HT1080 (cell line): ENCODE measurements around the gene HOXC9. TPM values are rescaled to one million over a fixed set of nuclear protein-coding genes. Genes with fewer than 3 reads are reported as not detected.

Source experiments
- DNase-seq: peaks from one replicate; pipeline ENCODE4 v3.0.0-alpha.2; 2015; ENCODE audit warnings: low read depth
- total RNA-seq: library from RNA; depleted of rRNA; stranded (reverse); fragments of >200 nt; shearing (Covaris generic); gene quantifications from 2 replicates; pipeline ENCODE4 v1.2.3, GENCODE V29; 2014

HOXC9 gene
- total RNA-seq, 1 experiment from 2014 or later: 12.2 TPM

DNA sequence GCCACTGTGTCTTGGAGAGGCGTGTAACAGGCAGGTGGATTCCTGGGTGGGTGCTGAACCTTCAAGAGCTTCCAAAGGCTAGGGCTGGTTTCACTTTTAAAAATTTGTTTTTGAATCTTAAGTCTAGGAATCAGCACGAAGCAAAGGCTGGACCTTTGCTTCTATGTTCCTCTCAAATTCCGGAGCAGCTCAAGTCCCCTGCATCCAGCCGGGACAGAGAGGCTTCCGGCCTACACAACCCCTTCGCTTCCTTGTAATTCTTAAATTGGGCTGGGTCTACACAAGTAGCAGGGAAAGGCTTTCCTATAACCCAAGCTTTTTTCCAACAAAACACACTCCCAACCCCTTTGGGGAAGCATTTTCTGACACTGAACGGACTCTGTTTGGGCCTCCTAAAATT is 37.0 kb upstream of the HOXC9 start:
- DNase-seq: no peak

DNA sequence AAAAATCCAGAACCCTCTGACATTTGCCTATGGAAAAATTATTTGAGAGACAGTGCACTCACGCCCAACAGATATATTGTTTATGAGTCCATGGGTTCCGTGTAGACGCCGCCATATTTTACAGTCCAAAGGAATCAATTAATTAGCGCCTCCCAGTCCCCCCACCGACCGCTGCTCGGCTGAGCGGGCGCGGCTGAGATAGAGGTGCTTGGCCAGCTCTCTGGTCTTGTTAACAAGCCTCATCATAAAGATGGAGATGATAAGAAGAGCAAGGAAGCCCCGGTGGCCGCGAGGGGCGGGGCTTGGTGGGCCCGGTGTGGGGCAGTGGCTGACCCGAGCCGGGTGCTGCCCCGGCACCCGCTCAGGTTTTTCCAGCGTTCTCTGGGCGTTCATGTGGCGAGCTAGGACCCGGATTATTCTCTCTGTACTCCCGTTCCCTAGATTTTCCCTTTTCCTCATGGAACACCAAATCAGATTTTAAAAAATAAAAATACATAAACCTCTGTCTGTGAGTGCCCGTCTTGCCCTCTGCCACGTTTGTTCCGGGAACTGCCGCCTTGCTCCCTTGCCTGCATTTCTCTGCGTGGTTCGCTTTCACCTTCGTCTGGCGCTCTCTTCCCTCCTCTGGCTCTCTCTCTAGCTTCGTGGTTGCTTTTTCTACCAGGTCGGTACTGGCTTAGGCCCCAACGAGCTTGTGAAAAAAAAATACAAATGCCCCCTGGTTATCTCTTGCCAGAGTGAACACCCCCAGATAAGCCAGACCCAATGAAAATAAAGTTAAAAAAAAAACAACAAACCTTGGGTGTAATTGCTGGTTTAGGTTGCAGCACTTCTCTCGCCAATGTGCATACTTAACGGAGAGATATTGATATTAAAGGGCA is 36.3 kb upstream of the HOXC9 start:
- DNase-seq: no peak

DNA sequence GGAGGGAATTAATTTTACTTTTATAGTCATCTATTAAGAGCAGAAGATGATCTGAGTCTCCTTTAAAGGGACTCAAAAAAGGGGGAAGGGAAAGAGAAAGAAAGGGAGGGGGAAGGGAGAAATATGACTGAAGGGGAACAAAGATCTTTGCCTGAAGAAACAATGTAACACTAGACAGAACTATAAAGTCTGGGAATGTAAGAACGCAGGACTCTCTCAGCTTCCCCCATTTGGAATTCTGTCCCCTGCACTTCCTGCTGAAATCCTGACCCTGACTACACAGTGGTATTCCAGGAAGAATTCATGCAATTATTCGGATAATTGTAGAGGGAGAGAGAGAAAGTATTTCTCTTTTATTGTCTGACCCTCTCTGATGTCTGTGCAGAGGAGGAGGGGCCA is 35.6 kb upstream of the HOXC9 start:
- DNase-seq: no peak

DNA sequence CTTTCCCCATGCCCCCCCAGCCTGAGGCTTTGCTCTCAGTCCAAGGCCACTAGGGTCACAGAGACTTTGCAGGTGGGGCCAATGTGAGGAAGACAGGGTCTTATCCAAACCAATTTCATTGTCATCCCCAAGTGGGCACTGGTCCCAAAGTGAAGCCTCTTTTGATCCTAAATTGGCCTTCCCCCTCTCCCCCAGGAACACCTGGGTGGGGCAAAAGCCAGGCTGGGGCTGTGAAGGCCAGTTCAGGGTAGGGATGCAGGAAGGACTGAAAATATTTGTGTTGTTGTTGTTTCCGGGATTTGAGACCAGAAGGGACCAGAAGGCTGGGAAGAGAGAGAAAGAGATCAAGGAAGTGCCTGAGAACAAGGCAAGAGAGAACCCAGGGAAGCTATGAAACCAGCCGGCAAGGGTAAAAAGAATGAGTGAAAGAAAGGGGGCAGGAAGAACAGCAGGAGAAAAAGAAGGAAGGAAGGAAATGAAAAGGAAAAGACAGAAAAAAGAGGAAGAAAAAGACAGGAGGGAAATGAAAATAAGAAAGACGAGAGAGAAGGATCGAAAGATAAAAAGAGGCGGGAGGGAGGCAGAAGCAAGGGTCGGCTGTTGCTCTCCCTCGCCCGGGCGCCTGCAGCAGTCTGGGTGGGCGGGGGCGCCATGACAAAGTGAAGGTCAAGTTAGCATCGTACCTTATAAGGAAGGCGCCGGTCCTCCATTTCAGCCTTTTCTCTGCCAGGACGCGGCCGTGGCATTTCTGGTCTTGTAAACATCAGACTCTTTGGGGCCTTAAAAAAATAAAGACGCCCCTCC is 34.5 kb upstream of the HOXC9 start:
- no peak for DNase-seq

DNA sequence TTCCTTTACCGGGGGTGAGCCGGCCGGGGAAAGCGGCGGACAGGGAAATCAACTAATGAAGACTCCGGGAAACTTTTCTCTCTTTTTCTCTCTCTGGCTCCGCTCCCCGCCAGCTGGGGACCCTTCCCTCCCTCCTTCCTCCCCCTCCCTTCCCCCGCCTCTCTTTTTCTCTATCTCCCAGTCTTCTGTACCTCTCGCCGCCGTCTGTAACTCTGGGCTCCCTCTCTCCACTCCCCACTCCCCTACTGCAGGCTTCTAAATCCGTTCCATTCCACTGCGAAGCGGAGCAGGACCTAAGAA is 33.9 kb upstream of the HOXC9 start:
- DNase-seq: no peak

DNA sequence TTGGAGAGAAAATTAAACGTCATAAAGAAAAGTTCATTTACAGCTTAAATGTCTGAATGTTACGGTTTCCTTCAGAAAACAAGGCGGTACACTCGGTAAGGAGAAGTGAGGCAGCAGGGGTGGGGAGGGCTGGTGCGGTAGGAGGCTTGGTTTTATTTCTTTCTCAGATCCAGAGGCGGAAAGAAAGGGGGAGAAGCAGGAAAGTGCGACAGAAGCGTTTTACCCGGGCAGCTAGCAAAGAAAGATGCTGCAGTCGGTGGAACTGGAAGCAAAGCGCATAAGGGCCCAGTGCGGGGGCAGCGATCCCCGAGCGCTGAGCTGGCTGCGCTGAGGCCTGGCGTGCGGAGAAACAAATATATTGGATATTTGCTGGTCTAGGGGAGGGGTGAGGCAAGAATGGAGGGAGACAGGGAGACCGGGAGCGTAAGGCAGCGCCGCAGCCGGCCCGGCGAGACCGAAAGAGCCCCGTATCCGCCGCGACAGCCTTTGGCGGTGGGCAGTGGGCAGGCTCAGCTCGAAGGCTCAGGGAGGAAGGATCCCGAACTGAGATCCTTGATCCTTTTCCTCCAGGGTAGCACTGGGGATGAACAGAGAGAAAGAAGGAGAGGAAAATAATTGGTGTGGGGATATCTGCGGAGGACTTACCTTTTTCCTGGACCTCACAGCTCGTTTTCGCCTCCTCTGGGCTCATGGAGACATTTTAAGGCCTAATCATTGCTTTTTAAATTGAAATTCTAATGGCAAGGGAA is 33.4 kb upstream of the HOXC9 start:
- DNase-seq: no peak

DNA sequence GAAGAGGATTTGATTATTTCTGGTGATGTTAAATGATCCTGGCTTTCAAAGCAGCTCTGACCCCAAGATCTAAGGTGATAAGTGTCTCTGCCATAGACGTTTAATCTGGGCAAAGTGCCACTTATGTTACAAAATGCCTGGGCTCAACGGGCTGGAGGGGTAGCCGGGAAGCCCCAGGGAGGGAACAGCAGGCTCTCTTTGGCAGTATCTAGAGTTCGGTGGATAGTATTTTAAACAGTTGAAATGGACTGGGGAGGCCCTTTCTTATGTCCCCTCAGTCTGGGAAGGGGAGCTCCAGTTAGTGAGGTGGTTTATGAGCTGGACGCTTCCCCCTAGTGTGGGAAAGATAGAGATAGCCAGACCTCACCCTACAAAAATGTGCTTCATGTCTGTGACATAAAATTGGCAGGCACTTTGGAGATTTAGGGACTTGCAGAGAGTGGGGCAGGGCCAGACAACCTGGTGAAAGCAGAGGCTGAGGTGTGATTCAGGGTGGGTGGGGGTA is 32.5 kb upstream of the HOXC9 start:
- no peak for DNase-seq

DNA sequence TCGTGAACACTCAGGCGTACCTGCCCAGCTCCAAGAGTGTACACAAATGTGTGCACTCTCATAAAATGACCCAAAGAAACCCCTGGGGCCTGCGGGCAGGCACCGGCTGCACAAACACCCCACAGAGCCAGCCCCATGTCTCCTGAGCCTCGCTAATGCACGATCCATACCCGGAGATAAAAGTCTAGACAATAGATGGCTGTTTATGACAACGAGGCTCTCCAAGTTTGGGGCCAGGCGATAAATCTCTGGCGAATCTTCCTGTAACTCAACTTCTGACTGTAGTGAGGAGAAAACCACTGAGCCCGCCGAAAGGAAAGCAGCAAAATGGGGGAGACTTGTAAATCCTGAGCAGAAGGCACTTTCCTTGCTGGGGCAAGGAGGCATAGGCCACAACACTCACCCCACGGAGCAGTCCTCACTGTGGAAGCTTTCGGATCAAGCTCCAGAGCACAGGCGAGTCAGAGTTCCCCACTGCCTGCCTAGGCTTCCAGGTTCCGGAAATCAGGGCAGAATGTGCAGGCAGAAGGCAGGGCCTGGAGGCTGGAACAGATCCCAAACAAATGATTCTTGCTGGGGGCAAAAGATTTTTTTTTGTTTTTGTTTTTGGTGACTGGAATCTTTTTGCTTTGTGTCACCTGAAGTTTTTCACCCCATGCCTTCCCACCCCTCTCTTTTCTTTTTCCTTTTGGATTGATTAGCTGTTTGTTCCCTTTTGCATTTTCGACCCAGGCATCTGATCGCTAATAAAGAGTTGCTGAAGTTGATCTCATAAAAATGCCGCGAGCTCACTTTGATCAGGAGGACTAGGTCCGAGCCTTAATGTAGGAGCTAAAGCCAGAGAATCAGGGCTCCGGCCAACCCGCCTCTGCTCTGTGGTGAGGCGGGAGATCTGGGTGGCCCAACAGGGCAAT is 31.5 kb upstream of the HOXC9 start:
- DNase-seq: no peak

DNA sequence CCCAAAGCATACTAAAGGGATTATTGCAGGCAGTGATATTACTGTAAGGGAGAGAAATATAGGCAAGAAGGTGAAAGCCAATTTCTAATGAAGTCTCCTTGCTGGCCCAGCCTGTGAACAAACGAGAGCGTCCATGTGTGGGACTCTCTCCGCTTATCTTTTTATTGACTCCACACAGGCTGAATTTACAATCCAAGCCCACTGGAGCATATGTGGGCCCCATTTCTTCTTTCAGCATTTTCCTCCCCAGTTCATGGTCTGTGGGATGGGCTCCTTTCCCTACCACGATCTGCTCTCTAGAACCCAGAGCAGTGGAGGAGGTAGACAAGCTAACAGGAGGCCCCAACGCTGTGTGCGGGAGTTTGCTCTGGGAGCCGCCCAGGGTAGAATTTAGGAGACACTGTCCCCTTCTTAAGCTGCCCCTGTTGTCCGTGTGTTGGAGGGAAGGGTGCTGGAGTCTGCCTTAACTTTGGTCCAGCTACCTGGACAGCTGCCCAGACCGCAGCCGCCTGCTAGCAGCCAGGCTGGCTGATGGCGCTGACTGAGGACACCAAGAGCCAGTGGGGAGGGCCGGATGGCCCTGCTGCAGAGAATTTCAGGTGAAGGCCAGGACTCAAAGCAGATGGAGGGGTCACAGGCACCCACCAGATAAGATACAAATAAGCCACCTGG is 30.2 kb upstream of the HOXC9 start:
- no peak for DNase-seq

DNA sequence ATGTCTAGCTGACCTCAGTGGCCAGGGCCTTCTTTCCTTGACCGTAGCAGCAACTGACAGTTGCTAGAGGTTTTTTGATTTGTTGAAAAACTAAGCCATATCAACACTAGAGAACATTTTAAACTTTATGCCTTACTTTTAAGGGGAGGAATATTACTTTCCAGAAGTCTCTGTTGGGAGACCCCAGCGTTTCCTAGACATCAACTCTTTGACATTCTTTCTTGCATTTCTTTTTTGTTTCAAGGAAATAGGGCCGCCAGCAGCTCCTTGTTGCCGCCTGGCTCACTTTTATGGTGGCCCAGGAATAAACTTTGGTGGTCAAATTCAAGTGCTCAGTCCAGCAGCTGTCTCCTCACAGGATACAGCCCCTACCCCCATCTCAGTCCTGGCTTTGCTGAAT is 29.5 kb upstream of the HOXC9 start:
- no peak for DNase-seq

DNA sequence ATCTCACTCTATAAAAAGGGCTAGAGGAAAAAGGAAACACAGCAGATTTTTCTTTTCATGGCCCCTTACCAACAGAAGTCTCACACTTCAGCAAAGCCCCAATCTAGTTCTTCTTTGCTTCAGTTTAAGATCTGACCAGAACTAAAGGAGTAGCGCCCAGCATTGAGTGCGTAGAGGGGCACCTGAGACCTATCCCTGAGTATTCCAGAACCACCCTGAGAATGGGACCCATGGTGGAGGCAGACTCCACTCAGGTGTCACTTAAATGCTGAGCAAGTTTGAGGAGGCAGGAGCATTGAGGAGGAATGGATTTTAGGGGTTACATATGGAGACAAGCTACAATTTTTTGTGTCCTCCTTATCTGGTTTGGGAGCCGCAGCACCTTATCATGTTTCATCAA is 28.8 kb upstream of the HOXC9 start:
- no peak for DNase-seq

DNA sequence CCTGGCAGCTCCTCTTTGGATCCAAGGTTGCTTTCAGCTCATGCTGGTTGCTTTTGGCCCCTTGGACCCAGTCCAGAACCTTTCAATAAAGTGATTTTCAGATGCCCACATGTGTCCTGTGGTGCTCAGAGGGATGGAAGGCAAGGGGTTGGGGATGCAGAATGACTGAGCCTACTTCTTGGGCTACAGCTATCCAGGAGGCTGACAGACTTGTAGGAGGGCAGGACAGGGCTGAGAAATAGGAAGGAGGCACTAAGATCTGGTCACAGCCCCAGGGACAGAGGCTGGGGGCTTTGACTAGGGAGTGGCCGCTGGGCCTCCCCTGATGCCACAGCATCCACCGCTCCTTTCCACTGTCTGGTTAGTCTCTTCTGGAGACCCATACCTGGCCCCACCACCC is 28.3 kb upstream of the HOXC9 start:
- DNase-seq: no peak

DNA sequence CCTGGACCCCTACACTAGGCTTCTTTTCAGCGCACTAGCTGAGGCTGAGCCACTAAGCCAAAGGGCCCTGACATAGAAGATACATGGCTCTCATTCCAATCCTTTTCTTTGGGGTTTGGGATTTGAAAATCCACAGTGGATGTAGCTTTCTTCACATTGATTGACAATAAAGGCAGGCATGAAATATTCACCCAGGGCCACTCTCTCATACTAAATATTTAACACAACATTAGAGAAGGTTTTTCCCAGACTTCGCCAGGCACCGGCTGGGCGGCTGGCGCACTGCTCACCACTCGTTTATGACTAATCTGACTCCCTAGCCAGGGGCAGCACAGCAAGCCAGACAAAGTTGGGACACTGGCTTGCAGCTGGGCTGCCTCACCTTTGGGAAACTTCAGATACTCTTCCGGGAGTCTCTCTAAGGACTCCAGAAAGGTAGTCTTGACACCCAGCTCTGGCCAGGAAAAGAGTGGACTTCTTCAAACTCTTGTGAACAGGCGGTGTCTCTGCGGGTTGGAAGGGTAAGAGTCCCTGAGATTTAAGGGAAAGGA is 27.7 kb upstream of the HOXC9 start:
- DNase-seq: peak; percentile 30

DNA sequence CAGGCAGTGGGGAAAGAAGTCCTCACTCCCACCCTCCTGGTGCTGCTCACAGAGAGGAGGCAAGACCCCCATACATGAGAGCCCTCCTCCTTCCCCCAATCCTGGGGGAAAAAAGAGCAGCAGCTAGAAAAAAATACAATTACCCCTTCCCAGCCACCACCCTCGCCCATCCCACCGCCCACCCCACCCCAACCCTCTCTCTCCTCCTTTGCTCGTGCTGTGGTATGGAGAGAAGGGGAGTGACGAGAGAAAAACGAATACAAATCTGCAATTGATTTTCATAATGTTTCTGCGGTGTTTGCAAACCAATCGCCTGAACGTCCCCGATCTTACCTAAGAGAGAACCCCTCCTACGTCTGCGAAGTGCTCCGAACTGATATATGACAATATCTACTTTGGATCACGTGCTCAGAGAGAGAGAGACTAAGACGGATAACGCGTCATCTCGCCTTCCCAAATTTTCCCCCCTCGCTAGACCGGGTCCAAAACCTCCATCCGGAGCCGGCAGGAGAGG is 27.2 kb upstream of the HOXC9 start, which contains the start of gene HOXC11:
TSS of gene HOXC11 (plus strand) at position 405 of the 514 bp plus-strand sequence. CDS start 116 bp downstream, outside the sequence.
- DNase-seq: no peak

DNA sequence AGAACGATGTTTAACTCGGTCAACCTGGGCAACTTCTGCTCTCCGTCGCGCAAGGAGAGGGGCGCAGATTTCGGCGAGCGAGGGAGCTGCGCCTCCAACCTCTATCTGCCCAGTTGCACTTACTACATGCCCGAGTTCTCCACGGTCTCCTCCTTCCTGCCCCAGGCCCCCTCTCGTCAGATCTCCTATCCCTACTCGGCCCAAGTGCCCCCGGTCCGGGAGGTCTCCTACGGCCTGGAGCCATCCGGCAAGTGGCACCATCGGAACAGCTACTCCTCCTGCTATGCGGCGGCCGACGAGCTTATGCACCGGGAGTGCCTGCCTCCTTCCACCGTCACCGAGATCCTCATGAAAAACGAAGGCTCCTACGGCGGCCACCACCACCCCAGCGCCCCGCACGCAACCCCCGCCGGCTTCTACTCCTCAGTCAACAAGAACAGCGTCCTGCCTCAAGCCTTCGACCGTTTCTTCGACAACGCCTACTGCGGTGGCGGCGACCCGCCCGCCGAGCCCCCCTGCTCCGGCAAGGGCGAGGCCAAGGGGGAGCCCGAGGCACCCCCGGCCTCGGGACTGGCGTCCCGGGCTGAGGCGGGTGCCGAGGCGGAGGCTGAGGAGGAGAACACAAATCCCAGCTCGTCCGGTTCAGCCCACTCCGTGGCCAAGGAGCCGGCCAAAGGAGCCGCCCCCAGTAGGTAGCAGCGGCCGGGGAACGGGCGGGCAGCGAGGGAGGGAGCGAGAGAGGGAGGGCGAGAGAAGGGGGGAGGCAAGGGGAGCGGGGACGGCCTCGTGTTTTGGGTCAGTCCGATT is 26.5 kb upstream of the HOXC9 start:
- no peak for DNase-seq

DNA sequence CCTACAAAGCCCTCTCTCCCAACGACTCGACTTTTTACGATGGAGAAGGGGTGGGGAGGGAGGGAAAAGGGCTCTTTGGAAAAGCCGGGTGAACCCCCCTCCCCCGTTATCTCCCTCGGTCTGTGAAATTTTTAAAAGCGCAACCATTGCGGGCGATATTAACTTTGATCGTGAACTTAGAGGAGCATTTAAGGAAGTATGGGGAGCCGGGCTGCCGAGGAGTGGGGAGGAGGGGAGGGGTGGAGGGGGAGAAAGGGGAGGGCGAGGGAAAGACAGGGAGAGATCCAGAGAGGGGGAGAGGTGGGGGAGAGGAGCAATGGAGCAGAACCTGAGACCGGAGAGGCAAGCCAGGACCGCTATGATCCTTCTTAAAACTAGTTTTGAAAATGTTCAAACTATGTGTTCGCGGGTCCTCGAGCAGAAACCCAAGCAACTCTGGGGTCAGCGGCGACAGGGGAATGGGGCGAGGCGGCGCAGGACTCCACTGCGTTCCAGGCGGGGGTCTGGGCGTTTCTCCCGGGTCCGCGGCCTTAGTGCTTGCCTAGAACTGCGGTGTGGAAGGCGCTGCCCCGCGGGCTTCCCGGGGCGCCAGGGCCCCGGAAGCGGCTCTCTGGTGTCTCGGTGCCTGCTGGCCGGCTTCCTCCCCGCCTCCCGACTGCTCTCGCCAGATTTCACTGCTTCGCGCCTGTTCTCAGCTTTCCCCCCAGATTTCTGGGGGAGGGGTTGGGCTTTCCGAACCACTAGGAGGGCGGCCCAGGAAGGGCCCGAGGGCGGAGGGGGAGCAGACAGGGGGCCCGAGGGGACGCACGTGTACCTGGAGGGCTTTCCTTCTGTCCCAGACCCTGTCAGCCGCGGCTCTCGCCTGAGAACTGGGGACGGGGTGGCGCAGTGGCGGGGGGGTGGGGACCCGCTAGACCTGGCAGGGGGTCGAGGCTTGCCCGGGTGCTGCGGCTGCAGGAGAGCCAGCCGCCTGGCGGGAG is 25.6 kb upstream of the HOXC9 start, which contains the start of gene HOTAIR:
TSS of gene HOTAIR (minus strand) at position 871 of the 980 bp plus-strand sequence.
- DNase-seq: no peak

DNA sequence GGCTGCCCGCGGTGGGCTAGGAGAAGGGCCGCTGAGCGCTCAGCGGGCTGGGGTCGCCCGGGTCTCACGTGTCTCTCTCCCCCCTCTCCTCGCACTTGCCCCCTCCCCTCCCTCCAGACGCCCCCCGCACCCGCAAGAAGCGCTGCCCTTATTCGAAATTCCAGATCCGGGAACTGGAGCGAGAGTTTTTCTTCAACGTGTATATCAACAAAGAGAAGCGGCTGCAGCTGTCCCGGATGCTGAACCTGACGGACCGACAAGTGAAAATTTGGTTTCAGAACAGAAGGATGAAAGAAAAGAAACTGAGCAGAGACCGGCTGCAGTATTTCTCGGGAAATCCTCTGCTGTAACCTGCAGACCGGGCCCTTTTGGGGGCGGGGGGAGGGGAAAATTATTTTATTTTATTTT is 24.9 kb upstream of the HOXC9 start:
- DNase-seq: no peak
